ENCODE measurements around the gene PLEKHM2.

PLEKHM2 gene

GRCh38 chr1:15708486-15709137, 24.5 kb downstream of the PLEKHM2 start:
- Histone ChIP-seq H3K4me1 (ENCODE audit: insufficient read depth, low read length) (no peaks in the 10 kb centered on the region), H2AFZ (ENCODE audit: low read depth, low read length) (no peak overlapping the region), H3K9ac (ENCODE audit: low read depth, low read length) (no peak overlapping the region), H3K4me3 (ENCODE audit: low read depth in 1 of 2, low read length in 2 of 2) (no peak overlapping the region), H3K36me3 (ENCODE audit: insufficient read depth, low read length) (peaks cover 18% of the 10 kb centered on the region), H3K9me3 (ENCODE audit: insufficient read depth, low read length, severe bottlenecking) (no peaks in the 10 kb centered on the region), H4K20me1 (ENCODE audit: insufficient read depth, low read length) (peaks cover 37% of the 10 kb centered on the region), H3K27ac (ENCODE audit: low read length) (no peak overlapping the region), H3K4me2 (ENCODE audit: insufficient read depth, low read length) (no peak overlapping the region), H3K27me3 (ENCODE audit: insufficient read depth, low read length, poor library complexity) (no peaks in the 10 kb centered on the region), H3K79me2 (ENCODE audit: insufficient read depth, low read length) (peaks cover 53% of the 10 kb centered on the region)
- TF ChIP-seq CTCF (IDR thresholded peaks at IDR 0.05; ENCODE audit: borderline replicate concordance, extremely low read depth, low read length, poor library complexity, severe bottlenecking) (no peak), EZH2 (IDR thresholded peaks at IDR 0.05; ENCODE audit: borderline replicate concordance, low read depth, low read length, severe bottlenecking) (no peak)
- no peak for DNase-seq
- no peak for ATAC-seq (ENCODE audit: insufficient read depth, low read depth)

DNA sequence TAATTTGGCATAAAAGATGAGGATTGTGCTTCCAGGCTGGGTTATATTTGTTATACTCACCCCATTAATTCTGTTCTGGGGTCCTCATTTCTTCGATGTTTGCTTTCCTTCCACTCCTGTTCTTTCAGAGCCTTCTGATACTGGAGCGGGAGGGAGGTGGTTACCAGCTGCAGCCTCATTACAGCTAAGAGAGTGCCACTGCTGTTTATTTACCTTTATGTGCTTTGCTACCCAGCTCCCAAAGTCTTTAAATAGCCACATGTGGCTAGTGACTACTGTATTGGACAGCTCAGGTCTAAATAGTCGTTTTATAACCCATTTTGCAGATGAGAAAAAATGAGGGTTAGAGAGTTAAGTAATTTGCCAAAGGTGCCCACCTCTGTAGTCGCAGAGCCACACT, 25.1 kb downstream of the PLEKHM2 start:
- Histone ChIP-seq H3K4me1 (ENCODE audit: insufficient read depth, low read length) (no peaks in the 10 kb centered on the region), H3K9ac (ENCODE audit: low read depth, low read length) (no peak overlapping the region), H3K79me2 (ENCODE audit: insufficient read depth, low read length) (peaks cover 51% of the 10 kb centered on the region), H3K4me3 (ENCODE audit: low read depth in 1 of 2, low read length in 2 of 2) (no peak overlapping the region), H3K27ac (ENCODE audit: low read length) (no peak overlapping the region), H3K9me3 (ENCODE audit: insufficient read depth, low read length, severe bottlenecking) (no peaks in the 10 kb centered on the region), H3K4me2 (ENCODE audit: insufficient read depth, low read length) (no peak overlapping the region), H3K27me3 (ENCODE audit: insufficient read depth, low read length, poor library complexity) (no peaks in the 10 kb centered on the region), H2AFZ (ENCODE audit: low read depth, low read length) (no peak overlapping the region), H3K36me3 (ENCODE audit: insufficient read depth, low read length) (peaks cover 18% of the 10 kb centered on the region), H4K20me1 (ENCODE audit: insufficient read depth, low read length) (peaks cover 34% of the 10 kb centered on the region)
- no peak for ATAC-seq (ENCODE audit: insufficient read depth, low read depth)
- TF ChIP-seq CTCF (IDR thresholded peaks at IDR 0.05; ENCODE audit: borderline replicate concordance, extremely low read depth, low read length, poor library complexity, severe bottlenecking) = no peak
- no peak for TF ChIP-seq EZH2 (IDR thresholded peaks at IDR 0.05; ENCODE audit: borderline replicate concordance, low read depth, low read length, severe bottlenecking)
- DNase-seq = no peak

- ATAC-seq (ENCODE audit: insufficient read depth, low read depth) (no peak), DNase-seq (no peak)
- Histone ChIP-seq H3K79me2 (ENCODE audit: insufficient read depth, low read length) (peaks cover 42% of the 10 kb centered on the region), H3K9me3 (ENCODE audit: insufficient read depth, low read length, severe bottlenecking) (no peaks in the 10 kb centered on the region), H3K4me3 (ENCODE audit: low read depth in 1 of 2, low read length in 2 of 2) (no peak overlapping the region), H3K27ac (ENCODE audit: low read length) (no peak overlapping the region), H3K27me3 (ENCODE audit: insufficient read depth, low read length, poor library complexity) (no peaks in the 10 kb centered on the region), H4K20me1 (ENCODE audit: insufficient read depth, low read length) (peaks cover 37% of the 10 kb centered on the region; the same call in 1 of the 2 replicates), H2AFZ (ENCODE audit: low read depth, low read length) (no peak overlapping the region), H3K4me1 (ENCODE audit: insufficient read depth, low read length) (no peaks in the 10 kb centered on the region), H3K36me3 (ENCODE audit: insufficient read depth, low read length) (peaks cover 20% of the 10 kb centered on the region), H3K4me2 (ENCODE audit: insufficient read depth, low read length) (no peak overlapping the region), H3K9ac (ENCODE audit: low read depth, low read length) (no peak overlapping the region)
- TF ChIP-seq EZH2 (IDR thresholded peaks at IDR 0.05; ENCODE audit: borderline replicate concordance, low read depth, low read length, severe bottlenecking) (no peak), CTCF (IDR thresholded peaks at IDR 0.05; ENCODE audit: borderline replicate concordance, extremely low read depth, low read length, poor library complexity, severe bottlenecking) (no peak)
Observed at GRCh38 chr1:15712168-15712567, 28.0 kb downstream of the PLEKHM2 start.

All from DND-41 (cell line).